GM12801 (cell line): ENCODE measurements around the gene PRG3.

Experiments
- TF ChIP-seq, protein P1 (sequence below): IDR thresholded peaks from one replicate; pipeline ENCODE4 v1.5.1; 2011; ENCODE audit warnings: control low read depth; ENCODE audit not compliant: insufficient read length; ENCODE audit errors: extremely low read depth

Gene PRG3

DNA sequence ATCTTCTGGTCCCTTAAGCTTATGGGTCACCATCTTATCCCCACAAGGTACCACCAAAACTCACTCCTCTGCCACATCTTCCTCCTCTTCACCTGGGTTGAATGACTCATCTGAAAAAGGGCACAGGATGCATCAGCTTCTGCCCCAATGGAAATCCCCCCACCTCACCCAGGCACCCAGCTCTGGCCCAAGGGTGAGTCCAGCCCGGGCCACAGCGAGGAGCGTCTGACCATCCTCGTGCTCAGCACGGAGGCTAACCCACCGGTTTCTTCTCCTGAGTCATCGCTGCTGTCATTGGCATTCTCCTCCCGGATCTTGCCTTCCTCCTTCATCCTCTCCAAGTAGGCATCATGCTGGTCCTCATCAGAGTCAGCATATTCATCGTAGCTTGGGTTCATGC lies 50.9 kb downstream of the PRG3 start:
- TF ChIP-seq, protein P1, sequence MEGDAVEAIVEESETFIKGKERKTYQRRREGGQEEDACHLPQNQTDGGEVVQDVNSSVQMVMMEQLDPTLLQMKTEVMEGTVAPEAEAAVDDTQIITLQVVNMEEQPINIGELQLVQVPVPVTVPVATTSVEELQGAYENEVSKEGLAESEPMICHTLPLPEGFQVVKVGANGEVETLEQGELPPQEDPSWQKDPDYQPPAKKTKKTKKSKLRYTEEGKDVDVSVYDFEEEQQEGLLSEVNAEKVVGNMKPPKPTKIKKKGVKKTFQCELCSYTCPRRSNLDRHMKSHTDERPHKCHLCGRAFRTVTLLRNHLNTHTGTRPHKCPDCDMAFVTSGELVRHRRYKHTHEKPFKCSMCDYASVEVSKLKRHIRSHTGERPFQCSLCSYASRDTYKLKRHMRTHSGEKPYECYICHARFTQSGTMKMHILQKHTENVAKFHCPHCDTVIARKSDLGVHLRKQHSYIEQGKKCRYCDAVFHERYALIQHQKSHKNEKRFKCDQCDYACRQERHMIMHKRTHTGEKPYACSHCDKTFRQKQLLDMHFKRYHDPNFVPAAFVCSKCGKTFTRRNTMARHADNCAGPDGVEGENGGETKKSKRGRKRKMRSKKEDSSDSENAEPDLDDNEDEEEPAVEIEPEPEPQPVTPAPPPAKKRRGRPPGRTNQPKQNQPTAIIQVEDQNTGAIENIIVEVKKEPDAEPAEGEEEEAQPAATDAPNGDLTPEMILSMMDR = no peak

DNA sequence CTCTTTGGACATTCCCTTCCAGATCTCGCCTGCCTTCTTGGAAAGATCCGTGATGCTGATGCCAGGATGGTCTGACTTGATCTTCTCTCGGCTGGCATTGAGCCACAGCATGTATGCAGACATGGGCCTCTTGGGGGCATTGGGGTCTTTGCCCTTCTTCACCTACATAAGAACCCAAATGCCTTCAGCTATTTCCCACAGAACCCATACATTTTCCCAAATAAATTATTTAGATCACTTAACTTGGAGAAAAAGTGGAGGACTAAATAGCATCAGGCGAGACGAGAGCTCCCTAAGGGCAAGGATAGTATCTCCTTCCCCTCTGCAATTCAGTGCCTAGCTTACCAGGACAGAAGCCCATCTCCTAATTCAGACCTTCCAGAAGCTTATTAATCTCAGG lies 53.2 kb downstream of the PRG3 start:
- TF ChIP-seq, protein P1 = no peak
